Breast epithelium (tissue), 4 donors: ENCODE data around the gene CCDC169. TPM values are rescaled to one million over a fixed set of nuclear protein-coding genes. Genes with fewer than 3 reads are reported as not detected.

Experiments used
- DNase-seq, 2 donors: peaks; one replicate each; pipeline ENCODE4 v3.0.0-alpha.2; 2019; ENCODE audit warnings: low spot score in 2 of 2
- H3K27ac ChIP-seq, 2 donors: fragments of 200-600 bp; sonication (generic) in 1 of 2; one replicate each; pipeline ENCODE4 v1.5.1; 2016 to 2019; ENCODE audit warnings: mild to moderate bottlenecking in 1 of 2
- H3K27me3 ChIP-seq, 2 donors: fragments of 200-600 bp; sonication (generic) in 1 of 2; one replicate each; pipeline versions ENCODE4 v1.5.1 to v1.6.0; 2017 to 2019; ENCODE audit warnings: control low read depth in 1 of 2, mild to moderate bottlenecking in 1 of 2
- H3K36me3 ChIP-seq: fragments of 200-600 bp; one replicate; pipeline ENCODE4 v1.5.1; 2019
- H3K4me1 ChIP-seq, 2 donors: fragments of 200-600 bp; sonication (generic); one replicate each; pipeline ENCODE4 v1.5.1; 2016 to 2019; ENCODE audit warnings: control low read depth in 1 of 2
- H3K4me3 ChIP-seq, 3 donors: fragments of 200-600 bp; sonication (generic); 1 replicate in 2 of 3; 2 replicates in 1 of 3; pipeline ENCODE4 v1.5.1; 2016 to 2019; ENCODE audit warnings: mild to moderate bottlenecking in 3 of 3, moderate library complexity in 2 of 3
- H3K9me3 ChIP-seq, 2 donors: fragments of 200-600 bp; sonication (generic) in 1 of 2; one replicate each; pipeline ENCODE4 v1.5.1; 2016 to 2019; ENCODE audit warnings: control low read depth in 1 of 2
- POLR2A ChIP-seq: fragments of 450-650 bp; IDR thresholded peaks from one replicate; pipeline ENCODE4 v1.6.1; 2016; ENCODE audit warnings: antibody characterized with exemption, mild to moderate bottlenecking, moderate library complexity
- POLR2AphosphoS5 ChIP-seq, 3 donors: sonication (generic); formaldehyde crosslinking; IDR thresholded peaks; one replicate each; pipeline ENCODE4 v1.6.1; 2017; ENCODE audit warnings: antibody characterized with exemption in 3 of 3
- intact Hi-C: fragments of 100-400 bp; cut with DNase I; formaldehyde crosslinking; loops from one replicate; pipeline ENCODE4 v1.15.1; 2023; ENCODE audit warnings: low total_unique reads
- total RNA-seq, 3 donors: library from RNA; depleted of rRNA; stranded (reverse); fragments of >200 nt; gene quantifications; one replicate each; pipeline ENCODE4 v1.1.0, GENCODE V29; 2016
- TF ChIP-seq, protein P1 (sequence below), 3 donors: fragments of 450-650 bp; IDR thresholded peaks; one replicate each; pipeline ENCODE4 v1.5.1; 2016 to 2017; ENCODE audit warnings: antibody characterized with exemption in 3 of 3, mild to moderate bottlenecking in 3 of 3, moderate library complexity in 3 of 3

CCDC169 gene
- total RNA-seq, 3 donors from 2014 or later: 0.73 to 2.9 (median 1.1) TPM

DNA sequence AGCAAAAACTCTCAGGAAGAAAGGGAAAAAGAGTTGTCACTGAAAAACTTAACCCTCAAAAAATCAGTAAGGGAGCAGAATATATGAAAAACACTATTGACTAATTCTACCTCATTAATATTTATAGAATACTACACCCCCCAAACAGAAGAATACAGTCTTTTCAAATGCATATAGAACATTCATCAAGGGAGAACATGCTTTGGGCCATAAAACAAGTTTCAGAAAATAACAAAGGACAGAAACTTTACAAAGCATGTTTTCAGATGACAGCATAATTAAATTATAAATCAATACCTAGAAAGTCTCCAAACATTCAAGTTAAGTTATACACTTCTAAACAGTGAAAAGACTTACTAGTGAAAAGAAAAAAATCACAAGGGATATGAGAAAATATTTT, 113.7 kb downstream of the CCDC169 start:
- Histone ChIP-seq H3K4me3 (no peak overlapping the region), H3K9me3 (no peaks in the 10 kb centered on the region), H3K27ac (no peak overlapping the region), H3K4me1 (no peaks in the 10 kb centered on the region), H3K27me3 (no peaks in the 10 kb centered on the region), H3K36me3 (no peaks in the 10 kb centered on the region)
- no peak for DNase-seq
- TF ChIP-seq, protein P1, sequence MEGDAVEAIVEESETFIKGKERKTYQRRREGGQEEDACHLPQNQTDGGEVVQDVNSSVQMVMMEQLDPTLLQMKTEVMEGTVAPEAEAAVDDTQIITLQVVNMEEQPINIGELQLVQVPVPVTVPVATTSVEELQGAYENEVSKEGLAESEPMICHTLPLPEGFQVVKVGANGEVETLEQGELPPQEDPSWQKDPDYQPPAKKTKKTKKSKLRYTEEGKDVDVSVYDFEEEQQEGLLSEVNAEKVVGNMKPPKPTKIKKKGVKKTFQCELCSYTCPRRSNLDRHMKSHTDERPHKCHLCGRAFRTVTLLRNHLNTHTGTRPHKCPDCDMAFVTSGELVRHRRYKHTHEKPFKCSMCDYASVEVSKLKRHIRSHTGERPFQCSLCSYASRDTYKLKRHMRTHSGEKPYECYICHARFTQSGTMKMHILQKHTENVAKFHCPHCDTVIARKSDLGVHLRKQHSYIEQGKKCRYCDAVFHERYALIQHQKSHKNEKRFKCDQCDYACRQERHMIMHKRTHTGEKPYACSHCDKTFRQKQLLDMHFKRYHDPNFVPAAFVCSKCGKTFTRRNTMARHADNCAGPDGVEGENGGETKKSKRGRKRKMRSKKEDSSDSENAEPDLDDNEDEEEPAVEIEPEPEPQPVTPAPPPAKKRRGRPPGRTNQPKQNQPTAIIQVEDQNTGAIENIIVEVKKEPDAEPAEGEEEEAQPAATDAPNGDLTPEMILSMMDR (IDR thresholded peaks at IDR 0.05): no peak
- TF ChIP-seq POLR2AphosphoS5 (IDR thresholded peaks at IDR 0.05): no peak
- TF ChIP-seq POLR2A: no peak
- intact Hi-C loops: no loop called here

Other genes with a start within 250 kb of the CCDC169 start
- gene DCLK1, start 166.4 kb downstream of the CCDC169 start, total RNA-seq: 100 to 1,000 TPM in 1 of 3 donors, 10 to 100 TPM in 2; 21.2 to 158 (median 28.2) TPM
- under 1 TPM in 1 of 3 donors, not detected in 2; 0.16 TPM for gene SOHLH2, start 83.3 kb downstream of the CCDC169 start, total RNA-seq
- 100 to 1,000 TPM in 2 of 3 donors, 10 to 100 TPM in 1; 79.6 to 111 (median 105) TPM for gene SPART, start 48.6 kb upstream of the CCDC169 start, total RNA-seq
- 1 to 10 TPM in 1 of 3 donors, under 1 TPM in 2; 0.32 to 2.3 (median 0.98) TPM for gene CCNA1, start 134.7 kb upstream of the CCDC169 start, total RNA-seq